ENCODE data around the gene MEA1.

Gene MEA1

GRCh38 chr6:42981836-42982235 is 31.9 kb downstream of the MEA1 start:
- no peak for TF ChIP-seq CTCF (IDR thresholded peaks at IDR 0.05; ENCODE audit: insufficient read depth, low read depth, low read length, missing control alignments)
- DNase-seq (ENCODE audit: low read depth), result no peak
- no peak overlapping the region for H3K4me3 ChIP-seq (ENCODE audit: low read length)

DNA sequence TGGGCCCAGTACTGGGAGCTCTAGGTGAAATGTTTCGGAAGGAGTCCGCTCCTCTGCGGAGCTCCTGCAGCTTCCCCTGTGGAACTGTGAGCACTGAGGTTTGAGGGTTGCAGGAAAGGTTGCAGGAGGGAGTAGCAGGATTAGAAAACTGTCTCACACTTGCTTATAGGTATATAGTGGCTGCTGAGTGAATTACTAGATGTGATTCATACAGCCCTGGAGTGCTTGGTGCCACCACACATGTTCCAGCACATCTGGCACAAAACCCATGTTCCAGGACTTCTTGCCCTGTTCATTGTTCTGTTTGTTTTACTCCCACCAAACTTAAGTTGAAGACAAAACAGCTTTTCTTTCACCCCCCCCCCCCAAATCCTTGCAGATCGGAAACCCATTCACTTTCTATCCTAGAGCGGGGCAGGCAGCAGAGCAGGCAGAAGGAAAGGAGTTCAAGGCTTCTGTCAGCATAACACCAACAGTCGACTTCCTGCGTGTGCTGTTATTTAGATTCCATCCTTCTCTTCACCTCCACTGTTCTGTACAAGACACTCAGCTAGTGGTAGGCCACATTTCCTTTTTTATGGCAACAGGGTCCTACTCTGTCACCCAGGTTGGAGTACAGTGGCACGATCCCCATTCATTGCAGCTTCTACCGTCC is 34.1 kb downstream of the MEA1 start:
- DNase-seq (ENCODE audit: low read depth), result peak; percentile 82
- peak; percentile 19 for TF ChIP-seq CTCF (IDR thresholded peaks at IDR 0.05; ENCODE audit: insufficient read depth, low read depth, low read length, missing control alignments)
- H3K4me3 ChIP-seq (ENCODE audit: low read length), result peak overlapping the region; percentile 73

GRCh38 chr6:42978839-42979522 is 34.8 kb downstream of the MEA1 start, which contains the start of gene PEX6:
Gene PEX6 (minus strand): TSS chr6:42979181. CDS start chr6:42979150, 31 bp downstream.
- peak; percentile 83 for DNase-seq (ENCODE audit: low read depth)
- peak within 1 kb of the TSS; percentile 73 for H3K4me3 ChIP-seq (ENCODE audit: low read length)
- TF ChIP-seq CTCF (IDR thresholded peaks at IDR 0.05; ENCODE audit: insufficient read depth, low read depth, low read length, missing control alignments), result no peak

- DNase-seq (ENCODE audit: low read depth), result no peak
- H3K4me3 ChIP-seq (ENCODE audit: low read length), result peak overlapping the region; percentile 73
- no peak for TF ChIP-seq CTCF (IDR thresholded peaks at IDR 0.05; ENCODE audit: insufficient read depth, low read depth, low read length, missing control alignments)
Observed at GRCh38 chr6:42978487-42978838, 35.3 kb downstream of the MEA1 start.

DNA sequence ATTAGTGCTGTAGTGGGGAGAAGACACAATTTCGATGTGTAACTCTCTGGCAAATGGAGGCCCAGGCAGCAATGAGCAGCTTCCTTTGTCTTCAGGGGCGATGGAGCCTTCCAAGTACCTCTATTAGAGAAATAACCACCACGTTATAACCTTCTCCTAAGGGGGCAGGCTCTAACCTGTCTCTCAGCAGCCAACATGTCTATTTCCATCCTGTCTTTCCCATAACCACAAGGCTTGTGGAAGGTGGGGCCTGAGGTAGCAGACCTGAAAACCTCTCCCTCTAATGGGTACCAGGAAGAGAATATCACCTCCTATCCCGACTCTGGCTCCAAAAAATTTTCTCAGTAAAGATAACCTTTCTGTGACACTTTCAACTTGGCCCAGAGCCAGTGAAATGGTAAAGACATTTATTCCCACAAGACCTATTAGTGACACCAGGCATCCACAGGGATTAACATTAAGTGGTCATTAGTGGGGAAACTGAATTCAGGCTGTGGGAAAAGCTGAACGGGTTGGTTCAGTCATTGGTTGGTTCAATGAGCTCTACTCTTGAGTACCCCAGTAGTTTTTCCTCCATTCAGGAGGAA is 38.7 kb downstream of the MEA1 start:
- no peak overlapping the region for H3K4me3 ChIP-seq (ENCODE audit: low read length)
- DNase-seq (ENCODE audit: low read depth), result peak; percentile 78
- no peak for TF ChIP-seq CTCF (IDR thresholded peaks at IDR 0.05; ENCODE audit: insufficient read depth, low read depth, low read length, missing control alignments)

GRCh38 chr6:42973926-42974325 is 39.8 kb downstream of the MEA1 start:
- no peak for TF ChIP-seq CTCF (IDR thresholded peaks at IDR 0.05; ENCODE audit: insufficient read depth, low read depth, low read length, missing control alignments)
- DNase-seq (ENCODE audit: low read depth), result no peak
- H3K4me3 ChIP-seq (ENCODE audit: low read length), result no peak overlapping the region
